Thyroid gland (tissue), 4 donors: Measurements from ENCODE around the gene MGAT1. TPM values are rescaled to one million over a fixed set of nuclear protein-coding genes. Genes with fewer than 3 reads are reported as not detected.

Experiments
- DNase-seq, 2 donors: peaks; one replicate each; pipeline ENCODE4 v3.0.0-alpha.2; 2019
- H3K27ac ChIP-seq, 3 donors: fragments of 200-600 bp; sonication (generic); 1 replicate in 2 of 3; 2 replicates in 1 of 3; pipeline ENCODE4 v1.5.1; 2016 to 2019; ENCODE audit warnings: mild to moderate bottlenecking in 1 of 3, moderate library complexity in 1 of 3
- H3K27me3 ChIP-seq: fragments of 200-600 bp; sonication (generic); one replicate; pipeline ENCODE4 v1.5.1; 2019
- H3K36me3 ChIP-seq, 2 donors: fragments of 200-600 bp; sonication (generic); one replicate each; pipeline ENCODE4 v1.5.1; 2016 to 2019
- H3K4me1 ChIP-seq, 2 donors: fragments of 200-600 bp; sonication (generic); one replicate each; pipeline ENCODE4 v1.5.1; 2017 to 2019
- H3K4me3 ChIP-seq, 3 donors: fragments of 200-600 bp; sonication (generic); replicated peaks in 1 of 3; 1 replicate in 2 of 3; 2 replicates in 1 of 3; pipeline ENCODE4 v1.5.1; 2016; ENCODE audit warnings: mild to moderate bottlenecking in 1 of 3
- H3K9me3 ChIP-seq: fragments of 200-600 bp; sonication (generic); one replicate; pipeline ENCODE4 v1.5.1; 2017
- CTCF ChIP-seq, 6 experiments: fragments of 200-600 bp in 3 of 6; fragments of 450-650 bp in 3 of 6; sonication (generic) in 3 of 6; IDR thresholded peaks; one replicate each; pipeline ENCODE4 v1.5.1; 2016 to 2019; ENCODE audit warnings: antibody characterized with exemption in 6 of 6, mild to moderate bottlenecking in 2 of 6, inconsistent platforms in 1 of 6, moderate library complexity in 1 of 6
- POLR2A ChIP-seq, 2 donors: fragments of 450-650 bp; IDR thresholded peaks; one replicate each; pipeline ENCODE4 v1.6.1; 2017; ENCODE audit warnings: antibody characterized with exemption in 2 of 2, mild to moderate bottlenecking in 2 of 2, moderate library complexity in 1 of 2
- WGBS, 2 donors: methylation state at CpG; one replicate each; pipeline ENCODE4 v1.1.5; 2017; 5-methylcytosine and 5-hydroxymethylcytosine counted together
- intact Hi-C: fragments of 100-400 bp; cut with DNase I; formaldehyde crosslinking; loops from one replicate; pipeline ENCODE4 v1.15.1; 2023
- total RNA-seq, 4 donors: library from RNA; depleted of rRNA; stranded (reverse); fragments of >200 nt; gene quantifications; one replicate each; pipeline ENCODE4 v1.2.3, GENCODE V29; 2016

Gene MGAT1
- total RNA-seq, 4 donors from 2014 or later, result 155 to 283 (median 200) TPM

DNA sequence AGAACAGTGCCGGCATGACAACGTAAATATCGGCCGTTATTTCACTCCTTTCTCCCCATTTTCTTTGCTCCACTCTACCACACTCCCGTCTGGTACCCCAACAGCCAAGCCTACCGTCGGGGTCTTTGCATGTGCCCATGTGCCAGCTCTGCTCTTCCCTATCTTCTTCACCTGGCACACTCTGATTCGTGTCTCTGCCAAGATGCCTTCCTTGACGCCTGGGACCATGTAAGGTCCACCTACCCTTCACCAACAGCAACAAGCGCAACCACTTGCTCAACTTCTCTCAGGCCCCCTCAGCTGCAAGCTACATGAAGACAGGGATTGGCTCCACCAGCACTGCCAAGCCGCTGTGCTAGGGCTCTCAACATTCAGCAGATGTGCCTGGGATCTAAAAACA, 4.4 kb downstream of the MGAT1 start:
- peaks cover 0 to 4% of the 10 kb centered on the region in 2 donors for H3K36me3 ChIP-seq
- no peak overlapping the region for H3K4me3 ChIP-seq
- WGBS, 2 donors, result 78 to 90% methylated on average over 11 of the region's 11 CpGs
- H3K27me3 ChIP-seq, result no peaks in the 10 kb centered on the region
- peaks cover 47 to 60% of the 10 kb centered on the region in 2 donors for H3K4me1 ChIP-seq
- intact Hi-C loops, result no loop called here
- no peak for DNase-seq
- TF ChIP-seq POLR2A (IDR thresholded peaks at IDR 0.05) (no peak), CTCF (IDR thresholded peaks at IDR 0.05) (no peak)
- H3K27ac ChIP-seq, result no peak overlapping the region
- no peaks in the 10 kb centered on the region for H3K9me3 ChIP-seq

DNA sequence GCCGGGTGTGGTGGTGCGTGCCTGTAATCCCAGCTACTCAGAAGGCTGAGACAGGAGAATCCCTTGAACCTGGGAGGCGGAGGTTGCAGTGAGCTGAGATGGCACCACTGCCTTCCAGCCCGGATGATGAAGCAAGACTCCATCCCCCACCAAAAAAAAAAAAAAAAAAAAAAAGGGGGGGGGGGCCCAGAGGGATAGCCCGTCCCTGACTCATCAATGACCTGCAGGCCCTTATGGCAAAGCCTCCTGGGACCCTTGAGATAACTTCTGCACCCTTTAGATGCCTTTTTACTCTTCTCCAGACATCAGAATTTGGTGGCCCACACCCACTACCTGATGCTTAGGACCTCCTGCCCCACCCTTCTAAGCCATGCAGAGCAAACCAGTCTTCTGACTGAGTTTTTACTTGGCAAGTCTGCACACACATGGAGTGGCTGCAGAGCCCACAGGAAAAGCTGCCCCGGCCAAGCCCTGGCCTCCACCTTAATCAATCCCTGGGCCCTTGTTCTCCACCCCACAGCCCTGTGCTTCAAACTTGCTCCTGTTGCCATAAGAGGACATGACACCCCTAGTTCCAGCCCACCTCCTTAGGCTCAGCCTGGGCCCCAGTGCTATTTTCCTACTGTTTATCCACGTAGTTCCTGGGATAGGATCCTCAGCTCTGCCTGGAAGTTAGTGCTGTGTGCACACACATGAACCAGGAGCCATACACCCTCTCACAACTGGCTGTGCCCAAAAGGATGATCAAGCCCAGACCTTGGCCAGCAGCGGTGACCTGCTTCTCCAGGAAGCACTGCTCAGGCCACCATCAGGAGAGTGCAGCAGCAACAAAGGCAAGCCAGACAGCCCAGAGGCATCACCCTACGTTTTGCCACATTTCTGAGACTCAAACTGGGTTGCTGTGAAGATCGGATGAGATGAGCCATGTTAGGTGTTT, 5.1 kb downstream of the MGAT1 start:
- TF ChIP-seq POLR2A (IDR thresholded peaks at IDR 0.05), result no peak
- no peak for TF ChIP-seq CTCF (IDR thresholded peaks at IDR 0.05)
- H3K27me3 ChIP-seq, result no peaks in the 10 kb centered on the region
- peaks cover 2 to 6% of the 10 kb centered on the region in 2 donors for H3K36me3 ChIP-seq
- peaks cover 44 to 57% of the 10 kb centered on the region in 2 donors for H3K4me1 ChIP-seq
- intact Hi-C loops, result no loop called here
- 80 to 87% methylated on average over 9 to 10 of the region's 10 CpGs for WGBS, 2 donors
- DNase-seq, result no peak
- H3K27ac ChIP-seq, result no peak overlapping the region
- H3K4me3 ChIP-seq, result no peak overlapping the region
- H3K9me3 ChIP-seq, result no peaks in the 10 kb centered on the region

DNA sequence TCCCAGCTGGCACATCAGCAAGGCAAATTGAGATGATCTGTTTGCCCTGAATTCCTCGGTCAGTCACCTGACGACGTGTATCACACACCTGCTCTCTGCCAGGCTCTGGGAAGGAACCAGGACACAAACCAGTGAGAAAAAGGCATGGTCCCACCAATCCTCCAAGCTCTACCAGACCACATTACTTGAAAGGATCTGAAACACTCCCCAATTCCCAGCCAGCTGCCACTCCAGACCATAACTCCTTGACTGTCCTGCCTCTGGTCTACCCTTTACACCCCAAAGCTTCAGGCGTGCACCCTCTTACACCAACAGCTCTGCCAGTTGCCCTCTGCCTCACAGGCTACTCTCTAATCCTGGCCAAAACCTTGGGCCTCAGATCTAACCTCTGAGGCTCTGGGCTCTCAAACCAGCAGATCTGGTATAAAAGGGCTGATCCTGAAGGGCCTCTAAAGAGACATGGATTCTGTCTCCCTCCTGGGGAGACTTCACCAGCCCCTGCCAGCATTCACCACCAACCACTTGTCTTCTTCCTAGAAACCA, 6.8 kb downstream of the MGAT1 start:
- H3K27ac ChIP-seq, result no peak overlapping the region
- DNase-seq, result no peak
- intact Hi-C loops, result no loop called here
- peaks cover 35 to 48% of the 10 kb centered on the region in 2 donors for H3K4me1 ChIP-seq
- peaks cover 19 to 22% of the 10 kb centered on the region in 2 donors for H3K36me3 ChIP-seq
- H3K9me3 ChIP-seq, result no peaks in the 10 kb centered on the region
- 58 to 89% methylated on average over 4 of the region's 4 CpGs for WGBS, 2 donors
- H3K4me3 ChIP-seq, result no peak overlapping the region
- TF ChIP-seq CTCF (IDR thresholded peaks at IDR 0.05) (no peak), POLR2A (IDR thresholded peaks at IDR 0.05) (no peak)
- no peaks in the 10 kb centered on the region for H3K27me3 ChIP-seq

GRCh38 chr5:180792965-180793287, 9.7 kb downstream of the MGAT1 start:
- Histone ChIP-seq H3K27me3 (no peaks in the 10 kb centered on the region), H3K36me3 (peaks cover 37% of the 10 kb centered on the region in 2 donors), H3K4me3 (no peak overlapping the region), H3K27ac (no peak overlapping the region), H3K4me1 (peaks cover 6 to 19% of the 10 kb centered on the region in 2 donors), H3K9me3 (no peaks in the 10 kb centered on the region)
- no peak for DNase-seq
- TF ChIP-seq CTCF (IDR thresholded peaks at IDR 0.05), result no peak
- TF ChIP-seq POLR2A (IDR thresholded peaks at IDR 0.05), result no peak
- intact Hi-C loops, result no loop called here
- WGBS, 2 donors, result 74 to 83% methylated on average over 4 to 5 of the region's 7 CpGs
